ENCODE measurements around the gene SEMA3D.

The SEMA3D gene

DNA sequence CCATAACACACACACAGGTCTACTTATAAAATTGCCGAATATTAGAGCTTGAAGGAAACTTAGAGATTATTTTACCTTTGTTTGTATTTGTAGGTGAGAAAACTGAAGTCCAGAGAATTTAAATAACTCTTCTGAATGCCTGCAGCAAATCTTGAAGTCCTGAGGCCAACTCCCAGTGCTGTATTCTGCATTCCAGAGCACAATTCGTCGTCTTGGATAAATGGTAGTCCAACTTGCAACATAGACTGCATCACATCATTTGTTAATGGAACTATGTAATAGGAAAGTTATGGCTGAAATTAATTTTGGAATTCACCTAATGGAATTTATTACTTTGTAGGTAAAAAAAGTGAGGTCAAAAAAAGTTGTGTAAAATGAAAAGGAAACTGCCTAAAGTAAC, 37.3 kb upstream of the SEMA3D start:
- DNase-seq (ENCODE audit: low read depth) = no peak
- H3K4me3 ChIP-seq (ENCODE audit: control insufficient read depth, low read depth, low read length) = no peak overlapping the region
- TF ChIP-seq, protein P1, sequence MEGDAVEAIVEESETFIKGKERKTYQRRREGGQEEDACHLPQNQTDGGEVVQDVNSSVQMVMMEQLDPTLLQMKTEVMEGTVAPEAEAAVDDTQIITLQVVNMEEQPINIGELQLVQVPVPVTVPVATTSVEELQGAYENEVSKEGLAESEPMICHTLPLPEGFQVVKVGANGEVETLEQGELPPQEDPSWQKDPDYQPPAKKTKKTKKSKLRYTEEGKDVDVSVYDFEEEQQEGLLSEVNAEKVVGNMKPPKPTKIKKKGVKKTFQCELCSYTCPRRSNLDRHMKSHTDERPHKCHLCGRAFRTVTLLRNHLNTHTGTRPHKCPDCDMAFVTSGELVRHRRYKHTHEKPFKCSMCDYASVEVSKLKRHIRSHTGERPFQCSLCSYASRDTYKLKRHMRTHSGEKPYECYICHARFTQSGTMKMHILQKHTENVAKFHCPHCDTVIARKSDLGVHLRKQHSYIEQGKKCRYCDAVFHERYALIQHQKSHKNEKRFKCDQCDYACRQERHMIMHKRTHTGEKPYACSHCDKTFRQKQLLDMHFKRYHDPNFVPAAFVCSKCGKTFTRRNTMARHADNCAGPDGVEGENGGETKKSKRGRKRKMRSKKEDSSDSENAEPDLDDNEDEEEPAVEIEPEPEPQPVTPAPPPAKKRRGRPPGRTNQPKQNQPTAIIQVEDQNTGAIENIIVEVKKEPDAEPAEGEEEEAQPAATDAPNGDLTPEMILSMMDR (IDR thresholded peaks at IDR 0.05; ENCODE audit: control insufficient read depth, insufficient read depth, low read depth, low read length, missing control alignments) = no peak

DNA sequence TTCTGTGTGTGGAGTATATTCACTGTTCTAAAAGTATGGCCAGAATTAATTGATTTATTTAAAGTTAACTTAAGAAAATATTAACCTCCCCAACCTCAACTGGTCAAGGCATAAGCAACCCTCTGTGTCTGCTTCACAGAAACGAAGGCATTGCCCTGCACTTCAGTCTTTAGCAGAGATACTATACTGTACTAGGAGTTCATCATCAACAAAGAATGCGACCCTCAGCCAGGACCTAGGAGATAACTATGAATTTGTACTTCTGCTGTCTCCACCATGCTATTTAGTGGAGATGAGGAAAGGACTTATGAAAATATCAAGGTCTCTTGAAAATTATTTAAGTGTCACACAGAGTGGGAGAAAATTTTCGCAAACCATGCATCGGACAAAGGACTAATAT, 35.7 kb upstream of the SEMA3D start:
- H3K4me3 ChIP-seq (ENCODE audit: control insufficient read depth, low read depth, low read length) = no peak overlapping the region
- DNase-seq (ENCODE audit: low read depth) = no peak
- TF ChIP-seq, protein P1 (IDR thresholded peaks at IDR 0.05; ENCODE audit: control insufficient read depth, insufficient read depth, low read depth, low read length, missing control alignments) = no peak

DNA sequence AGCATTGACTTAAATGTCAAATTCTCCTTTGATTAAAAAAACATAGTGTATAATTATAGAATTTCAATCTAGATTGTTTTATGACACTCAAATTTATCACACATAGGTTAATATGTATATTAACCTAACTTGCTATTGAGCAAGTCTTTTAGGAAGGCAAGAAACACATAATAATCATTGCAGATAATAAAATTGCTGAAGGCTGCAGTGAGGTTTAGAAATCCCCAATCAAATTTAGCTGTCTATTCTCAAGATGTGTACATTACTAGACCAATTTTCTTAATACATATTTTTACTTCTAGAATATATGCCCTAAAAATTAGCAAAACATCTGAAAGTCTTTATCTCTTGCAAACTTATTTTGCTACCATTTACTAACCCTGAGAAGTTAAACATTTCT, 34.9 kb upstream of the SEMA3D start:
- TF ChIP-seq, protein P1 (IDR thresholded peaks at IDR 0.05; ENCODE audit: control insufficient read depth, insufficient read depth, low read depth, low read length, missing control alignments) = no peak
- H3K4me3 ChIP-seq (ENCODE audit: control insufficient read depth, low read depth, low read length) = no peak overlapping the region
- DNase-seq (ENCODE audit: low read depth) = no peak

DNA sequence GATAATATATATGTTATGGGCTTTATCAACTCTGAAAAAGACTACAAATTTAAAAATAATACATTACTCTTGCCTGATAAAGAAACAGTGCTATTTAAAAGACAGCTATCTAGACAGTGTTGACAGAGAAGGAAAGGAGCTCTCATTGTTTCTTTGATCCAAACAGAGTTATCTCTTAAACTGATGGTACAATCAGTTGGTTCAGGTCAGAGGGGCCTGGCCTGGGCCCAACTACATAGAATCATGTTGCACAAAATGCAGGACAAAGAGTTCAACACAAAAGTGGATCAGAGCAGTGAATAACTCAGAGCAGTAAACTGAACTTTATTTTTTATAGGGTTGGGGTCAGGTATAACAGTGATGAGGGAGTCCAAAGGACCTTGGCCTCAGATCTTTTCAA, 33.8 kb upstream of the SEMA3D start:
- H3K4me3 ChIP-seq (ENCODE audit: control insufficient read depth, low read depth, low read length) = no peak overlapping the region
- no peak for DNase-seq (ENCODE audit: low read depth)
- TF ChIP-seq, protein P1 (IDR thresholded peaks at IDR 0.05; ENCODE audit: control insufficient read depth, insufficient read depth, low read depth, low read length, missing control alignments) = no peak

DNA sequence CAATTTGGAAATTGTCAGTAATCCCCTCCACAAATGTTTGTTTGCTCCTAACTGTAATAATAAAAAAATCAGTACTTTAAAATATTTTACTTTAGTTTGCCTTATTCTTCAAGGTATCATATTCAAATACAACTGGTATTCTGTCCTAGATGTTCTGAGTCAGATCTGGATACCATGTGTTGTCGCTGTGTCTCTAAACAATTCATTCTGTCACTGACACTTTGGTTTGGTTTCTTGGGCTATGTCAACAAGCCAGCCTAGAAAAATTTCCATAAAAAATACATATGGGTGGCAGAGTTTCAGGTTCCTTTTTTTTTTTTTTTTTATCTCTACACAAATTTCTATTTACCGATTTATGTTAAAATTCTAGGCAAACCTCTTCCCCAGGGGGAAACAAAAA, 33.2 kb upstream of the SEMA3D start:
- no peak for DNase-seq (ENCODE audit: low read depth)

DNA sequence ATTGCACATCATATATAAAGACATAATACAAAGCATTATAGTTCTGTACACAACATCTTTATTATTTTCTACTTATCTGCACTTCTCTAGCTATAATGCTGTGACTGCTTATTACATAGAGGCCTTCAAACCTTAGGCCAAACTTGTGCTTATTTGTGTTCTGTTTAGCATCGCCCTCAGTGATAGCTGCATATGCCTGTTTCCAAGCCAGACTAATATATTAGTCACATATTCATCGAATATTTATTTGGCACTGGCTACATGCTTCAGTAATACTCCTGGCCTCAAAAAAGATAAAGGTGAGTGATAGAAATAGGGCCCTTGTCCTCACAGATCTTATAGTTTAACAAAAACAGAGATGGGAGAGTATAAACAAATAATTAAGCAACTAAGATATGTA, 30.2 kb upstream of the SEMA3D start:
- no peak overlapping the region for H3K4me3 ChIP-seq (ENCODE audit: control insufficient read depth, low read depth, low read length)
- DNase-seq (ENCODE audit: low read depth) = no peak
- TF ChIP-seq, protein P1 (IDR thresholded peaks at IDR 0.05; ENCODE audit: control insufficient read depth, insufficient read depth, low read depth, low read length, missing control alignments) = no peak

More for the DNA sequence above, 33.2 kb upstream of the SEMA3D start:
- TF ChIP-seq, protein P1 (IDR thresholded peaks at IDR 0.05; ENCODE audit: control insufficient read depth, insufficient read depth, low read depth, low read length, missing control alignments) = no peak
- no peak overlapping the region for H3K4me3 ChIP-seq (ENCODE audit: control insufficient read depth, low read depth, low read length)

DNA sequence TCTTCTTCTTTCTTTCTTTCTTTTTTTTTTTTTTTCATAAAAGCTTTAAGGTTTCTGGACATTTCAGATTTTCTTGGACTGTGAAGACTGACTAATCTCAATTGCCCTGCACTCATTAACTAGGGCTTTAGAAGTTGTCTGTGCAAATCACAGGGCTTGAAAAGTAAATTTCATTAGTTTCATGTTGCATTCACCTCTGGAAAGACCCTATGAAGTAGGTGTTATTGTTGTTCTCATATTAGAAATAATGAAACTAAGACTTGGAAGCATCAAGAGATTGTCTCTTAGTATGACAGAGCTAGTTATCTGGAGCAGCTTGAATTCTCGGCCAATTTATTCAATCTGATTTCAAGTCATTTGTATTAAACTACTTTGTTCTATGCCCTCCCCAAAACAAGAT, 28.2 kb upstream of the SEMA3D start:
- DNase-seq (ENCODE audit: low read depth) = no peak
- TF ChIP-seq, protein P1 (IDR thresholded peaks at IDR 0.05; ENCODE audit: control insufficient read depth, insufficient read depth, low read depth, low read length, missing control alignments) = no peak
- no peak overlapping the region for H3K4me3 ChIP-seq (ENCODE audit: control insufficient read depth, low read depth, low read length)

Data from AG09309 (cell line).